ENCODE measurements around the gene LRP1B.
"Not testable (repeated sequence)": the region's sequence is repeated elsewhere in the genome, so short reads cannot be mapped to it uniquely, and the experiment has no call there.

LRP1B gene

GRCh38 chr2:140344266-140344665 is 1786.5 kb downstream of the LRP1B start:
- DNase-seq (ENCODE audit: low read depth) = not testable (repeated sequence)

- no peak for DNase-seq (ENCODE audit: low read depth)
These were observed 1792.0 kb downstream of the LRP1B start for GRCh38 chr2:140338795-140339194.

- no peak for DNase-seq (ENCODE audit: low read depth)
These were observed 1793.8 kb downstream of the LRP1B start for GRCh38 chr2:140337061-140337460.

GRCh38 chr2:140316345-140316744 is 1814.5 kb downstream of the LRP1B start:
- DNase-seq (ENCODE audit: low read depth) = no peak

- no peak for DNase-seq (ENCODE audit: low read depth)
These were observed 1818.9 kb downstream of the LRP1B start for GRCh38 chr2:140311905-140312304.

- no peak for DNase-seq (ENCODE audit: low read depth)
These were observed 1822.1 kb downstream of the LRP1B start for GRCh38 chr2:140308706-140309105.

- DNase-seq (ENCODE audit: low read depth) = no peak
These were observed 1823.3 kb downstream of the LRP1B start for GRCh38 chr2:140307532-140307931.

- no peak for DNase-seq (ENCODE audit: low read depth)
These were observed 1835.0 kb downstream of the LRP1B start for GRCh38 chr2:140295767-140296166.

GRCh38 chr2:140288726-140289125 is 1842.1 kb downstream of the LRP1B start:
- no peak for DNase-seq (ENCODE audit: low read depth)

GRCh38 chr2:140288213-140288612 is 1842.6 kb downstream of the LRP1B start:
- no peak for DNase-seq (ENCODE audit: low read depth)

- no peak for DNase-seq (ENCODE audit: low read depth)
These were observed 1844.4 kb downstream of the LRP1B start for GRCh38 chr2:140286377-140286776.

- DNase-seq (ENCODE audit: low read depth) = not testable (repeated sequence)
These were observed 1853.5 kb downstream of the LRP1B start for GRCh38 chr2:140277344-140277743.

- no peak for DNase-seq (ENCODE audit: low read depth)
These were observed 1854.2 kb downstream of the LRP1B start for GRCh38 chr2:140276661-140277060.

- DNase-seq (ENCODE audit: low read depth) = no peak
These were observed 1855.4 kb downstream of the LRP1B start for GRCh38 chr2:140275427-140275826.

GRCh38 chr2:140274891-140275290 is 1855.9 kb downstream of the LRP1B start:
- no peak for DNase-seq (ENCODE audit: low read depth)

- DNase-seq (ENCODE audit: low read depth) = no peak
These were observed 1856.9 kb downstream of the LRP1B start for GRCh38 chr2:140273958-140274357.

- no peak for DNase-seq (ENCODE audit: low read depth)
These were observed 1857.4 kb downstream of the LRP1B start for GRCh38 chr2:140273408-140273807.

GRCh38 chr2:140270224-140270623 is 1860.6 kb downstream of the LRP1B start:
- DNase-seq (ENCODE audit: low read depth) = no peak

GRCh38 chr2:140269000-140269399 is 1861.8 kb downstream of the LRP1B start:
- no peak for DNase-seq (ENCODE audit: low read depth)

- no peak for DNase-seq (ENCODE audit: low read depth)
These were observed 1867.9 kb downstream of the LRP1B start for GRCh38 chr2:140262908-140263307.

GRCh38 chr2:140257692-140258300 is 1873.0 kb downstream of the LRP1B start:
- DNase-seq (ENCODE audit: low read depth) = no peak

- no peak for DNase-seq (ENCODE audit: low read depth)
These were observed 1874.7 kb downstream of the LRP1B start for GRCh38 chr2:140256080-140256479.

GRCh38 chr2:140249821-140250220 is 1881.0 kb downstream of the LRP1B start:
- DNase-seq (ENCODE audit: low read depth) = no peak

GRCh38 chr2:140248623-140249022 is 1882.2 kb downstream of the LRP1B start:
- DNase-seq (ENCODE audit: low read depth) = no peak

All from EH (cell line).